Adrenal gland (tissue), 19 donors: ENCODE measurements around the gene LMO3. TPM values are rescaled to one million over a fixed set of nuclear protein-coding genes. Genes with fewer than 3 reads are reported as not detected.

Source experiments
- DNase-seq, 7 donors: peaks; one replicate each; pipeline ENCODE4 v3.0.0-alpha.2; 2019 to 2020
- H3K27ac ChIP-seq, 5 donors: fragments of 200-600 bp; sonication (generic) in 4 of 5; 1 replicate in 3 of 5; 2 replicates in 2 of 5; pipeline versions ENCODE4 v1.5.1 to v1.8.0; 2016 to 2020; ENCODE audit warnings: mild to moderate bottlenecking in 1 of 5
- H3K27me3 ChIP-seq: fragments of 200-600 bp; 2 replicates; pipeline ENCODE4 v1.8.0; 2021
- H3K36me3 ChIP-seq, 2 donors: fragments of 200-600 bp; replicated peaks in 1 of 2; 1 replicate in 1 of 2; 2 replicates in 1 of 2; pipeline versions ENCODE4 v1.5.1 to v1.8.0; 2018 to 2022
- H3K4me1 ChIP-seq, 2 donors: fragments of 200-600 bp; replicated peaks in 1 of 2; 1 replicate in 1 of 2; 2 replicates in 1 of 2; pipeline versions ENCODE4 v1.5.1 to v1.8.0; 2018 to 2021
- H3K4me3 ChIP-seq, 4 donors: fragments of 200-600 bp; sonication (generic) in 3 of 4; one replicate each; pipeline ENCODE4 v1.5.1; 2016 to 2018
- H3K9me3 ChIP-seq, 3 donors: fragments of 200-600 bp; sonication (generic) in 1 of 3; replicated peaks in 1 of 3; 1 replicate in 2 of 3; 2 replicates in 1 of 3; pipeline versions ENCODE4 v1.5.1 to v1.8.0; 2016 to 2021
- POLR2A ChIP-seq, 2 donors: fragments of 450-650 bp; IDR thresholded peaks; one replicate each; pipeline ENCODE4 v1.6.1; 2017; ENCODE audit warnings: antibody characterized with exemption in 2 of 2, mild to moderate bottlenecking in 2 of 2, moderate library complexity in 1 of 2
- WGBS, 4 donors: extraction: QIAGEN DNeasy Blood & Tissue Kit in 2 of 4; methylation state at CpG; one replicate each; pipeline versions ENCODE4 v1.1.5 to v1.1.7; 2013 to 2017; 5-methylcytosine and 5-hydroxymethylcytosine counted together
- intact Hi-C, 2 donors: fragments of 100-400 bp; cut with DNase I; formaldehyde crosslinking; loops; one replicate each; pipeline versions ENCODE4 v1.14.1 to v1.15.0; 2022 to 2023
- long read RNA-seq, 10 donors: library from polyadenylated mRNA in 3 of 10; unstranded in 2 of 10; stranded (forward) in 1 of 10; transcript quantifications; one replicate each; pipeline ENCODE4 v2.0.0 and lab custom pipeline, GENCODE V29; 2021 to 2026
- polyA plus RNA-seq, 3 donors: library from polyadenylated mRNA; stranded (reverse); fragments of 200-250 nt in 2 of 3; fragments of 350-450 nt in 1 of 3; fragmentation: Illumina TruSeq in 1 of 3; extraction: RNeasy Lipid Tissue Mini Kit (QIAGEN cat#74804) in 1 of 3; gene quantifications; one replicate each; pipeline ENCODE4 v1.2.3, GENCODE V29; 2013 to 2014
- total RNA-seq, 9 donors: library from RNA; depleted of rRNA in 4 of 9; stranded (reverse); fragments of >200 nt in 4 of 9; fragments of 120-200 nt in 1 of 9; fragmentation: NEBNext Ultra II Directional in 1 of 9; extraction: Animal tissue kit (Norgen Biotek cat#: 25700) in 1 of 9; gene quantifications; one replicate each; pipeline versions ENCODE4 v1.1.0 to v1.2.4, GENCODE V29; 2013 to 2023
- TF ChIP-seq, protein P1 (sequence below), 6 experiments: fragments of 450-650 bp in 4 of 6; fragments of 200-600 bp in 2 of 6; sonication (generic) in 1 of 6; IDR thresholded peaks; 1 replicate in 5 of 6; 2 replicates in 1 of 6; pipeline versions ENCODE4 v1.5.1 to v1.8.0; 2016 to 2021; ENCODE audit warnings: antibody characterized with exemption in 6 of 6, mild to moderate bottlenecking in 2 of 6, moderate library complexity in 1 of 6
- donor health status: healthy with polysubstance abuse.
- donor health status: Bipolar disorder and iron deficiency.
- donor health status: DM: yes; HTN: yes; CAD: no.
- donor health status: DM: no; HTN: no; CAD: no.
- donor health status: DM: no; HTN: no; CAD: no.
- donor health status: DM: yes; HTN: yes; CAD: no.

The LMO3 gene
- 10 to 100 TPM in 4 of 9 donors, 1 to 10 TPM in 4, under 1 TPM in 1; 0.89 to 21.8 (median 7.3) TPM for total RNA-seq
- 1 to 10 TPM; 2.9 to 7.5 (median 6.8) TPM for polyA plus RNA-seq
- long read RNA-seq, donor 1: 0 reads
- long read RNA-seq, donor 2: 0 reads
- long read RNA-seq, donor 3: 0 reads
- long read RNA-seq, donor 4, partial matches to known transcripts: 1 of 3 reads
- long read RNA-seq, donor 4, other reads (novel, unspliced or antisense): 0 of 3 reads
- long read RNA-seq, donor 5, partial matches to known transcripts: 0 of 3 reads
- long read RNA-seq, donor 5, other reads (novel, unspliced or antisense): 1 of 3 reads
- long read RNA-seq, donor 6, partial matches to known transcripts: 2 of 5 reads
- long read RNA-seq, donor 6, other reads (novel, unspliced or antisense): 2 of 5 reads
- long read RNA-seq, donor 7: 0 reads
- long read RNA-seq, donor 8, partial matches to known transcripts: 0 of 2 reads
- long read RNA-seq, donor 8, other reads (novel, unspliced or antisense): 0 of 2 reads
- long read RNA-seq, donor 9: 0 reads
- long read RNA-seq, donor 10: 0 reads

- Histone ChIP-seq H3K27me3 (no peaks in the 10 kb centered on the region), H3K27ac (peak within 1 kb of the TSS in 2 of 5 donors; percentile 43 to 67), H3K36me3 (no peaks in the 10 kb centered on the region), H3K9me3 (no peaks in the 10 kb centered on the region), H3K4me1 (peaks cover 10 to 12% of the 10 kb centered on the region in 2 donors), H3K4me3 (peak within 1 kb of the TSS in 2 of 4 donors; percentile 32 to 48)
- no peak for TF ChIP-seq POLR2A (IDR thresholded peaks at IDR 0.05)
- TF ChIP-seq, protein P1, sequence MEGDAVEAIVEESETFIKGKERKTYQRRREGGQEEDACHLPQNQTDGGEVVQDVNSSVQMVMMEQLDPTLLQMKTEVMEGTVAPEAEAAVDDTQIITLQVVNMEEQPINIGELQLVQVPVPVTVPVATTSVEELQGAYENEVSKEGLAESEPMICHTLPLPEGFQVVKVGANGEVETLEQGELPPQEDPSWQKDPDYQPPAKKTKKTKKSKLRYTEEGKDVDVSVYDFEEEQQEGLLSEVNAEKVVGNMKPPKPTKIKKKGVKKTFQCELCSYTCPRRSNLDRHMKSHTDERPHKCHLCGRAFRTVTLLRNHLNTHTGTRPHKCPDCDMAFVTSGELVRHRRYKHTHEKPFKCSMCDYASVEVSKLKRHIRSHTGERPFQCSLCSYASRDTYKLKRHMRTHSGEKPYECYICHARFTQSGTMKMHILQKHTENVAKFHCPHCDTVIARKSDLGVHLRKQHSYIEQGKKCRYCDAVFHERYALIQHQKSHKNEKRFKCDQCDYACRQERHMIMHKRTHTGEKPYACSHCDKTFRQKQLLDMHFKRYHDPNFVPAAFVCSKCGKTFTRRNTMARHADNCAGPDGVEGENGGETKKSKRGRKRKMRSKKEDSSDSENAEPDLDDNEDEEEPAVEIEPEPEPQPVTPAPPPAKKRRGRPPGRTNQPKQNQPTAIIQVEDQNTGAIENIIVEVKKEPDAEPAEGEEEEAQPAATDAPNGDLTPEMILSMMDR (IDR thresholded peaks at IDR 0.05): no peak
- intact Hi-C loops: no loop called here
- WGBS, 4 donors: 0 to 2% (median 0%) methylated on average over 2 of the region's 2 CpGs
- DNase-seq: no peak
These were observed at the start of gene LMO3 for GRCh38 chr12:16606117-16606200. LMO3 (minus strand) TSS chr12:16606162; CDS start chr12:16600860, 5,302 bp downstream.

DNA sequence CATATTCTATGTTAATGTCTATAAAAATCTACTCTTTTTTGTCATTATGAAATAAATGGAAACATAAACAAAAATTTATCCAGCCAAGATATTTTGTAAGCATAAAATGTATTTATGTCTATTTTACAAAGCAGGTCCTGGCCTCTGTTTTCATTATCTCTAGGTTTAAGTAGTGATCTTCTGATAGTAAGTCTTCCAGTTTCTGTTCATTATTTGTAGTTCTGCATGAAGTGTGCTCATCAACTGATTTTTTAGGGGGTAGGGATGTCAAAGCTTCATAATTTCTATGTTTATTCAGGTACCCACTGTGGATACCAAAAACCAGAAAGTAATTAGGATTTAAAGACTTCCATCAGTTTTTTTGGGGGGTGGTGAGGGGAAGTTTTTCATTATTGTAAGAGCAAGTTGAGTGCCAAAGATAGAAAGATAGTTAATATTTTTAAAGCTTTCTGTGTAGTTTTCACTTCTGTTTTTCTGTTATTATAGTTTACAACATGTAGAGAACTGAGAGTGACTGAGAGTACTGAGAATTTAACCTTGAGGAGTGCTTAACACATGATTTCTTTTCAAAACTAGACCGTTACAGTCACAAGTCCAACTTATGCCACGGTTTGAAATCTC is 30.6 kb upstream of the LMO3 start:
- no peak for DNase-seq
- H3K36me3 ChIP-seq: no peaks in the 10 kb centered on the region
- intact Hi-C loops: no loop called here
- WGBS, 4 donors: 56 to 75% (median 62%) methylated on average over 2 of the region's 2 CpGs
- H3K9me3 ChIP-seq: no peaks in the 10 kb centered on the region
- no peak overlapping the region for H3K4me3 ChIP-seq
- no peak for TF ChIP-seq POLR2A (IDR thresholded peaks at IDR 0.05)
- TF ChIP-seq, protein P1 (IDR thresholded peaks at IDR 0.05): no peak
- no peak overlapping the region for H3K27ac ChIP-seq
- no peaks in the 10 kb centered on the region for H3K4me1 ChIP-seq
- no peaks in the 10 kb centered on the region for H3K27me3 ChIP-seq

- H3K9me3 ChIP-seq: no peaks in the 10 kb centered on the region
- DNase-seq: no peak
- 59 to 87% (median 72%) methylated on average over 1 of the region's 1 CpG for WGBS, 4 donors
- H3K36me3 ChIP-seq: no peaks in the 10 kb centered on the region
- no peaks in the 10 kb centered on the region for H3K4me1 ChIP-seq
- TF ChIP-seq, protein P1 (IDR thresholded peaks at IDR 0.05): no peak
- TF ChIP-seq POLR2A (IDR thresholded peaks at IDR 0.05): no peak
- H3K4me3 ChIP-seq: no peak overlapping the region
- H3K27me3 ChIP-seq: no peaks in the 10 kb centered on the region
- no peak overlapping the region for H3K27ac ChIP-seq
- intact Hi-C loops: no loop called here
These were observed 28.8 kb upstream of the LMO3 start for GRCh38 chr12:16634786-16635185.

- no peaks in the 10 kb centered on the region for H3K4me1 ChIP-seq
- DNase-seq: no peak
- H3K4me3 ChIP-seq: no peak overlapping the region
- H3K27me3 ChIP-seq: no peaks in the 10 kb centered on the region
- TF ChIP-seq, protein P1 (IDR thresholded peaks at IDR 0.05): no peak
- TF ChIP-seq POLR2A (IDR thresholded peaks at IDR 0.05): no peak
- intact Hi-C loops: no loop called here
- no peak overlapping the region for H3K27ac ChIP-seq
- no peaks in the 10 kb centered on the region for H3K36me3 ChIP-seq
- no peaks in the 10 kb centered on the region for H3K9me3 ChIP-seq
- 48 to 68% (median 51%) methylated on average over 1 of the region's 1 CpG for WGBS, 4 donors
These were observed 21.0 kb upstream of the LMO3 start for GRCh38 chr12:16626991-16627390.
